HG03571 (cell line): ENCODE results near the gene FAM20C.
"Not testable (repeated sequence)": the region's sequence is repeated elsewhere in the genome, so short reads cannot be mapped to it uniquely, and the experiment has no call there.

ENCODE experiments used
- ATAC-seq: cut with Tn5 transposase; IDR thresholded peaks from one replicate; pipeline ENCODE4 v1.9.1; 2021; ENCODE audit not compliant: unreplicated experiment

Gene FAM20C

GRCh38 chr7:289209-289755, 96.9 kb downstream of the FAM20C start:
- ATAC-seq: no peak

GRCh38 chr7:289756-290553, 97.6 kb downstream of the FAM20C start, which contains the start of gene FOXL3:
Gene FOXL3 (plus strand): TSS chr7:290170. CDS start chr7:290170, 0 bp downstream.
- no peak for ATAC-seq

- no peak for ATAC-seq
Observed at GRCh38 chr7:290554-291372, 98.4 kb downstream of the FAM20C start.

GRCh38 chr7:291373-292092, 99.2 kb downstream of the FAM20C start:
- ATAC-seq: no peak

- ATAC-seq: no peak
Observed at GRCh38 chr7:292226-292625, 99.9 kb downstream of the FAM20C start.

- no peak for ATAC-seq
Observed at GRCh38 chr7:292826-293225, 100.5 kb downstream of the FAM20C start.

GRCh38 chr7:293681-294439, 101.5 kb downstream of the FAM20C start:
- ATAC-seq: no peak

GRCh38 chr7:294440-295154, 102.2 kb downstream of the FAM20C start:
- no peak for ATAC-seq

GRCh38 chr7:295155-296154, 103.1 kb downstream of the FAM20C start:
- ATAC-seq: no peak

GRCh38 chr7:296373-296945, 104.1 kb downstream of the FAM20C start:
- ATAC-seq: no peak

GRCh38 chr7:297141-297540, 104.8 kb downstream of the FAM20C start:
- not testable (repeated sequence) for ATAC-seq

- ATAC-seq: no peak
Observed at GRCh38 chr7:297611-298374, 105.4 kb downstream of the FAM20C start.

GRCh38 chr7:298375-298702, 106.0 kb downstream of the FAM20C start:
- no peak for ATAC-seq

GRCh38 chr7:298743-299142, 106.4 kb downstream of the FAM20C start:
- no peak for ATAC-seq

GRCh38 chr7:299169-299568, 106.8 kb downstream of the FAM20C start:
- ATAC-seq: no peak

- ATAC-seq: no peak
Observed at GRCh38 chr7:299628-300027, 107.3 kb downstream of the FAM20C start.

- ATAC-seq: no peak
Observed at GRCh38 chr7:300048-300447, 107.7 kb downstream of the FAM20C start.
